ENCODE results near the gene RTKN2.

Gene RTKN2

DNA sequence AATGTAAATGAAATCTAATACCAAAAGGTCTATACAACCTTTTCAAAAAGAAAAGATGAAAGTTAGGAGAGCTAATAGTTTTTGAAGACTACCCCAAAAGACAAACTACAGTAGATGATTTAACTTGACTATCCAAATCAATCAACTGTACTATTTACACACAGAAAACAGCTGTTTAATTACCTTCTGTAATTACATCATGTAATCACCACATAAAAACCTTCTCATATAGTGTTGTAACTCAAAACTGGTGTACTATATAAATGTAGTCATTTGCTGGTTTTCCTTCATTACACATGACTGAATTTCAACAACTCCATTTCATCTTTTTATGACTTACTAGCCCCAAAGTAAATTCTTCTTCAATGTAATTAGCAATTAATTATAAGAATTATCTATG is 4.5 kb downstream of the RTKN2 start:
- Histone ChIP-seq H3K4me3 (ENCODE audit: control insufficient read depth in 1 of 7, extremely low read depth in 1 of 7, insufficient read depth in 4 of 7, low read depth in 2 of 7, low read length in 6 of 7) (no peak overlapping the region), H3K27me3 (replicated peaks in 2 of 5; ENCODE audit: control insufficient read depth in 4 of 5, insufficient read depth in 5 of 5, low read length in 4 of 5) (peaks cover 0 to 2% (median 0%) of the 10 kb centered on the region in 5 experiments), H3K36me3 (ENCODE audit: control insufficient read depth in 4 of 4, insufficient read depth in 4 of 4, low read length in 3 of 4) (peaks cover 0 to 4% (median 1%) of the 10 kb centered on the region in 4 experiments), H3K4me1 (ENCODE audit: control extremely low read depth in 1 of 4, control insufficient read depth in 4 of 4, insufficient read depth in 4 of 4, low read length in 3 of 4) (peaks cover 6 to 18% (median 14%) of the 10 kb centered on the region in 4 experiments), H3K9me3 (ENCODE audit: control extremely low read depth in 1 of 5, control insufficient read depth in 4 of 5, insufficient read depth in 2 of 5, low read depth in 1 of 5, low read length in 4 of 5) (no peaks in the 10 kb centered on the region), H3K27ac (ENCODE audit: insufficient read depth in 1 of 2, low read depth in 1 of 2, low read length in 2 of 2, poor library complexity in 1 of 2, severe bottlenecking in 2 of 2) (no peak overlapping the region)
- POLR2A ChIA-PET, result no interaction called here
- DNase-seq, result no peak
- CTCF ChIA-PET, result interaction anchor here (1.0 to 3.2 kb wide), 5 partner anchors 15 to 359 kb away, joined by 3 to 14 read pairs (median 7); no protein-coding TSS in a partner anchor

- POLR2A ChIA-PET, result no interaction called here
- Histone ChIP-seq H3K36me3 (ENCODE audit: control insufficient read depth in 4 of 4, insufficient read depth in 4 of 4, low read length in 3 of 4) (peaks cover 0 to 7% (median 2%) of the 10 kb centered on the region in 4 experiments), H3K9me3 (ENCODE audit: control extremely low read depth in 1 of 5, control insufficient read depth in 4 of 5, insufficient read depth in 2 of 5, low read depth in 1 of 5, low read length in 4 of 5) (no peaks in the 10 kb centered on the region), H3K4me1 (ENCODE audit: control extremely low read depth in 1 of 4, control insufficient read depth in 4 of 4, insufficient read depth in 4 of 4, low read length in 3 of 4) (no peaks in the 10 kb centered on the region), H3K27me3 (replicated peaks in 2 of 5; ENCODE audit: control insufficient read depth in 4 of 5, insufficient read depth in 5 of 5, low read length in 4 of 5) (no peaks in the 10 kb centered on the region), H3K4me3 (ENCODE audit: control insufficient read depth in 1 of 7, extremely low read depth in 1 of 7, insufficient read depth in 4 of 7, low read depth in 2 of 7, low read length in 6 of 7) (no peak overlapping the region), H3K27ac (ENCODE audit: insufficient read depth in 1 of 2, low read depth in 1 of 2, low read length in 2 of 2, poor library complexity in 1 of 2, severe bottlenecking in 2 of 2) (no peak overlapping the region)
- CTCF ChIA-PET, result interaction anchor here (1.3 to 1.9 kb wide), 2 partner anchors 13 to 17 kb away, joined by 6 to 10 read pairs; no protein-coding TSS in a partner anchor
- DNase-seq, result no peak
Observed at GRCh38 chr10:62261666-62262065, 7.0 kb downstream of the RTKN2 start.

- Histone ChIP-seq H3K4me3 (ENCODE audit: control insufficient read depth in 1 of 7, extremely low read depth in 1 of 7, insufficient read depth in 4 of 7, low read depth in 2 of 7, low read length in 6 of 7) (no peak overlapping the region), H3K9me3 (ENCODE audit: control extremely low read depth in 1 of 5, control insufficient read depth in 4 of 5, insufficient read depth in 2 of 5, low read depth in 1 of 5, low read length in 4 of 5) (no peaks in the 10 kb centered on the region), H3K4me1 (ENCODE audit: control extremely low read depth in 1 of 4, control insufficient read depth in 4 of 4, insufficient read depth in 4 of 4, low read length in 3 of 4) (no peaks in the 10 kb centered on the region), H3K27me3 (replicated peaks in 2 of 5; ENCODE audit: control insufficient read depth in 4 of 5, insufficient read depth in 5 of 5, low read length in 4 of 5) (no peaks in the 10 kb centered on the region), H3K27ac (ENCODE audit: insufficient read depth in 1 of 2, low read depth in 1 of 2, low read length in 2 of 2, poor library complexity in 1 of 2, severe bottlenecking in 2 of 2) (no peak overlapping the region), H3K36me3 (ENCODE audit: control insufficient read depth in 4 of 4, insufficient read depth in 4 of 4, low read length in 3 of 4) (peaks cover 0 to 7% (median 2%) of the 10 kb centered on the region in 4 experiments)
- CTCF ChIA-PET, result no interaction called here
- no peak for DNase-seq
- POLR2A ChIA-PET, result no interaction called here
- WGBS (ENCODE audit: insufficient coverage), result no CpG with 5 or more reads among the region's 1 CpG
Observed at GRCh38 chr10:62259998-62260397, 8.6 kb downstream of the RTKN2 start.

DNA sequence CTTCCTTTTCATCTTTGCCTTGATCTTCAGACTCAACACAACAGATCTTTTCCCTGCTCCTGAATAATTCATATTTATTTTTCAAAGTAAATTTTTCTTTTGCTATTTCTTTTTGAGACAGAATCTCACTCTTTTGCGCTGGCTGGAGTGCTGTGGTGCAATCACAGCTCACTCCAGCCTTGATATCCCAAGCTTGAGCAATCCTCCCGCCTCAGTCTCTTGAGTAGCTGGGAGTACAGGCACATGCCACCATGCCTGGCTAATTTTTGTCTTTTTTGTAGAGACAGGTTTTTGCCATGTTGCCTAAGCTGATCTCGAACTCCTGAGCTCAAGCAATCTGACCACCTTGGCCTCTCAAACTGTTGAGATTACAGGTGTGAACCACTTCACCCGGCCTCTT is 9.2 kb downstream of the RTKN2 start:
- H3K36me3 ChIP-seq (ENCODE audit: control insufficient read depth in 4 of 4, insufficient read depth in 4 of 4, low read length in 3 of 4), result peaks cover 0 to 7% (median 2%) of the 10 kb centered on the region in 4 experiments
- no peak overlapping the region for H3K27ac ChIP-seq (ENCODE audit: insufficient read depth in 1 of 2, low read depth in 1 of 2, low read length in 2 of 2, poor library complexity in 1 of 2, severe bottlenecking in 2 of 2)
- no peaks in the 10 kb centered on the region for H3K27me3 ChIP-seq (replicated peaks in 2 of 5; ENCODE audit: control insufficient read depth in 4 of 5, insufficient read depth in 5 of 5, low read length in 4 of 5)
- H3K4me3 ChIP-seq (ENCODE audit: control insufficient read depth in 1 of 7, extremely low read depth in 1 of 7, insufficient read depth in 4 of 7, low read depth in 2 of 7, low read length in 6 of 7), result no peak overlapping the region
- ChIA-PET CTCF (no interaction called here), POLR2A (no interaction called here)
- 73% methylated on average over 4 of the region's 4 CpGs for WGBS (ENCODE audit: insufficient coverage)
- DNase-seq, result no peak
- H3K4me1 ChIP-seq (ENCODE audit: control extremely low read depth in 1 of 4, control insufficient read depth in 4 of 4, insufficient read depth in 4 of 4, low read length in 3 of 4), result no peaks in the 10 kb centered on the region
- H3K9me3 ChIP-seq (ENCODE audit: control extremely low read depth in 1 of 5, control insufficient read depth in 4 of 5, insufficient read depth in 2 of 5, low read depth in 1 of 5, low read length in 4 of 5), result peaks cover 0 to 2% (median 0%) of the 10 kb centered on the region in 5 experiments

GRCh38 chr10:62258926-62259325 is 9.7 kb downstream of the RTKN2 start:
- Histone ChIP-seq H3K27me3 (replicated peaks in 2 of 5; ENCODE audit: control insufficient read depth in 4 of 5, insufficient read depth in 5 of 5, low read length in 4 of 5) (no peaks in the 10 kb centered on the region), H3K27ac (ENCODE audit: insufficient read depth in 1 of 2, low read depth in 1 of 2, low read length in 2 of 2, poor library complexity in 1 of 2, severe bottlenecking in 2 of 2) (no peak overlapping the region), H3K9me3 (ENCODE audit: control extremely low read depth in 1 of 5, control insufficient read depth in 4 of 5, insufficient read depth in 2 of 5, low read depth in 1 of 5, low read length in 4 of 5) (peaks cover 0 to 2% (median 0%) of the 10 kb centered on the region in 5 experiments), H3K4me1 (ENCODE audit: control extremely low read depth in 1 of 4, control insufficient read depth in 4 of 4, insufficient read depth in 4 of 4, low read length in 3 of 4) (no peaks in the 10 kb centered on the region), H3K36me3 (ENCODE audit: control insufficient read depth in 4 of 4, insufficient read depth in 4 of 4, low read length in 3 of 4) (peaks cover 0 to 7% (median 2%) of the 10 kb centered on the region in 4 experiments), H3K4me3 (ENCODE audit: control insufficient read depth in 1 of 7, extremely low read depth in 1 of 7, insufficient read depth in 4 of 7, low read depth in 2 of 7, low read length in 6 of 7) (no peak overlapping the region)
- POLR2A ChIA-PET, result no interaction called here
- CTCF ChIA-PET, result interaction anchor here (1.1 kb wide), 1 partner anchor 10 kb away, joined by 3 read pairs; no protein-coding TSS in a partner anchor
- 100% methylated on average over 1 of the region's 3 CpGs for WGBS (ENCODE audit: insufficient coverage)
- no peak for DNase-seq

DNA sequence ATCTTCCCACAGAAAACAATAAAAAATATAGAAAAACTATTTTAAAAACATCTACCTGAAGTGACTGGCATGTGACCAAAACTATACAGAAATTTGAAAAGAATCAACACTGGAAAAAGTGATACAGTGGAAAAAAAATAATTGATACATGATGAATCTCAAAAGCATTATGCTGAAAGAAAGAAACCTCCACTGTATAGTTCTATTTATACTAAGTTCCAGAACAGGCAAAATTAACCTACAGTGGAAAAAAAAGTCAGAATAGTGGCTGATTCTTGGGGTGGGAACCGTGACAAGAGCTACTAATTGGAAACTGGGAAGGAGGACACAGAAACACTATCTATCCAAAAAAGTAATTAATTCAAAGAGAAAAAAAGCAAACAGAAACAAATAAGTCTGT is 14.9 kb downstream of the RTKN2 start:
- DNase-seq, result no peak
- no CpG with 5 or more reads among the region's 1 CpG for WGBS (ENCODE audit: insufficient coverage)
- Histone ChIP-seq H3K9me3 (ENCODE audit: control extremely low read depth in 1 of 5, control insufficient read depth in 4 of 5, insufficient read depth in 2 of 5, low read depth in 1 of 5, low read length in 4 of 5) (peaks cover 0 to 2% (median 0%) of the 10 kb centered on the region in 5 experiments), H3K27me3 (replicated peaks in 2 of 5; ENCODE audit: control insufficient read depth in 4 of 5, insufficient read depth in 5 of 5, low read length in 4 of 5) (no peaks in the 10 kb centered on the region), H3K27ac (ENCODE audit: insufficient read depth in 1 of 2, low read depth in 1 of 2, low read length in 2 of 2, poor library complexity in 1 of 2, severe bottlenecking in 2 of 2) (no peak overlapping the region), H3K4me3 (ENCODE audit: control insufficient read depth in 1 of 7, extremely low read depth in 1 of 7, insufficient read depth in 4 of 7, low read depth in 2 of 7, low read length in 6 of 7) (no peak overlapping the region), H3K4me1 (ENCODE audit: control extremely low read depth in 1 of 4, control insufficient read depth in 4 of 4, insufficient read depth in 4 of 4, low read length in 3 of 4) (no peaks in the 10 kb centered on the region), H3K36me3 (ENCODE audit: control insufficient read depth in 4 of 4, insufficient read depth in 4 of 4, low read length in 3 of 4) (peaks cover 0 to under 1% (median 0%) of the 10 kb centered on the region in 4 experiments)
- POLR2A ChIA-PET, result interaction anchor here (0.6 kb wide), 1 partner anchor 49 kb away, joined by 3 read pairs; no protein-coding TSS in a partner anchor
- CTCF ChIA-PET, result interaction anchor here (1.0 to 1.1 kb wide), 2 partner anchors 8 to 216 kb away, joined by 3 read pairs; no protein-coding TSS in a partner anchor

DNA sequence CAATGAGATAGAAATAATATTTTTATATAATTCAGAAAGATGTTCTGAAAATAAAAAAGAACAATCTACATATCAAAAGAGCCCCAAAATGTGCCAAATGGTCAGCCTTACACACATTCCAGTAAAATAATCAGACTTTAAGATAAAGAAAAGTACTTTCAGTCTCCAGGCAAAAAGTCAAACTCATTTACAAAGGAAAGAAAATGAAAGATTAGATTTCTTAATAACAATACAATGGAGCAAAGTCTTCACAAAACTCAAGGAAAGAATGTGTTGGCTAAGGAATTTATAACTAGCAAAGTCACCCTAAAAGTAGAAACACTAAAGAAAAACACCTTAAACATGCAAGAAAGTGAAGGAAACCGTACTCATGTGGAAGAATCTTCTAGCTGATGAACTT is 16.6 kb downstream of the RTKN2 start:
- Histone ChIP-seq H3K27me3 (replicated peaks in 2 of 5; ENCODE audit: control insufficient read depth in 4 of 5, insufficient read depth in 5 of 5, low read length in 4 of 5) (no peaks in the 10 kb centered on the region), H3K27ac (ENCODE audit: insufficient read depth in 1 of 2, low read depth in 1 of 2, low read length in 2 of 2, poor library complexity in 1 of 2, severe bottlenecking in 2 of 2) (no peak overlapping the region), H3K4me1 (ENCODE audit: control extremely low read depth in 1 of 4, control insufficient read depth in 4 of 4, insufficient read depth in 4 of 4, low read length in 3 of 4) (peaks cover 0 to 3% (median 0%) of the 10 kb centered on the region in 4 experiments), H3K36me3 (ENCODE audit: control insufficient read depth in 4 of 4, insufficient read depth in 4 of 4, low read length in 3 of 4) (no peaks in the 10 kb centered on the region), H3K4me3 (ENCODE audit: control insufficient read depth in 1 of 7, extremely low read depth in 1 of 7, insufficient read depth in 4 of 7, low read depth in 2 of 7, low read length in 6 of 7) (no peak overlapping the region), H3K9me3 (ENCODE audit: control extremely low read depth in 1 of 5, control insufficient read depth in 4 of 5, insufficient read depth in 2 of 5, low read depth in 1 of 5, low read length in 4 of 5) (peaks cover 0 to 2% (median 0%) of the 10 kb centered on the region in 5 experiments)
- WGBS (ENCODE audit: insufficient coverage), result no CpG with 5 or more reads among the region's 1 CpG
- ChIA-PET CTCF (interaction anchor here (0.5 kb wide), 1 partner anchor 171 kb away, joined by 4 read pairs; no protein-coding TSS in a partner anchor), POLR2A (no interaction called here)
- DNase-seq, result no peak

All from common myeloid progenitor, CD34-positive (primary cell).